Dendritic cell treated with granulocyte-macrophage colony-stimulating factor and Interleukin-4, amounts not matched to agents 40 ng/mL and 50 ng/mL, for 4 days (primary cell): ENCODE data around the gene MALRD1.

Experiments used
- H3K27ac Mint-ChIP-seq: one replicate; pipeline ENCODE4 v1.8.0; 2022; ENCODE audit warnings: mild to moderate bottlenecking, mixed read lengths
- H3K27me3 Mint-ChIP-seq: one replicate; pipeline ENCODE4 v1.8.0; 2022; ENCODE audit warnings: mild to moderate bottlenecking, mixed read lengths
- H3K36me3 Mint-ChIP-seq: one replicate; pipeline ENCODE4 v1.8.0; 2022; ENCODE audit warnings: low read depth, mixed read lengths
- H3K4me1 Mint-ChIP-seq: one replicate; pipeline ENCODE4 v1.8.0; 2022; ENCODE audit warnings: low read depth, mixed read lengths
- H3K4me3 Mint-ChIP-seq: one replicate; pipeline ENCODE4 v1.8.0; 2022; ENCODE audit warnings: mild to moderate bottlenecking, moderate library complexity, mixed read lengths
- H3K9me3 Mint-ChIP-seq: one replicate; pipeline ENCODE4 v1.8.0; 2022; ENCODE audit warnings: mixed read lengths
- intact Hi-C: fragments of 100-400 bp; cut with micrococcal nuclease; formaldehyde crosslinking; loops from one replicate; pipeline ENCODE4 v1.15.0; 2022

The MALRD1 gene

GRCh38 chr10:19299645-19300044 lies 251.0 kb downstream of the MALRD1 start:
- Mint-ChIP-seq H3K27me3 (no peaks in the 10 kb centered on the region), H3K36me3 (no peaks in the 10 kb centered on the region), H3K4me3 (no peak overlapping the region), H3K27ac (no peak overlapping the region), H3K9me3 (peaks cover 19% of the 10 kb centered on the region), H3K4me1 (no peaks in the 10 kb centered on the region)
- intact Hi-C loops = no loop called here

DNA sequence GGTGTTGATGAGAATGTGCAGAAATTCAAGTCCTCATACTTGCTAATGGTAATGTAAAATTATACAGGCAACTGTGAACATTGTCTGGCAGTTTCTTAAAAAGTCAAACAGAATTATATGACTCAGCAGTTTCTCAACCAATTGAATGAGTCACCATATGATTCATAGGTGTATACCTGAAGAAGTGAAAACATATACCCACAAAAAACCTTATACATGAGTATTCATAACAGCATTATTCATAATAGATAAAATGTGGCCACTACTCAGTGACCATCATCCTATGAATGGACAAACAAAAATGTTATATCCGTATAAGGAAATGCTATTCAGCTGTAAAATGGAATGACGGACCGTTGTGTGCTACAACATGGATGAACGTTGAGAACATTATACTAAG lies 253.5 kb downstream of the MALRD1 start:
- intact Hi-C loops = no loop called here
- H3K4me1 Mint-ChIP-seq = no peaks in the 10 kb centered on the region
- no peak overlapping the region for H3K4me3 Mint-ChIP-seq
- peaks cover 19% of the 10 kb centered on the region for H3K9me3 Mint-ChIP-seq
- no peak overlapping the region for H3K27ac Mint-ChIP-seq
- no peaks in the 10 kb centered on the region for H3K36me3 Mint-ChIP-seq
- no peaks in the 10 kb centered on the region for H3K27me3 Mint-ChIP-seq

DNA sequence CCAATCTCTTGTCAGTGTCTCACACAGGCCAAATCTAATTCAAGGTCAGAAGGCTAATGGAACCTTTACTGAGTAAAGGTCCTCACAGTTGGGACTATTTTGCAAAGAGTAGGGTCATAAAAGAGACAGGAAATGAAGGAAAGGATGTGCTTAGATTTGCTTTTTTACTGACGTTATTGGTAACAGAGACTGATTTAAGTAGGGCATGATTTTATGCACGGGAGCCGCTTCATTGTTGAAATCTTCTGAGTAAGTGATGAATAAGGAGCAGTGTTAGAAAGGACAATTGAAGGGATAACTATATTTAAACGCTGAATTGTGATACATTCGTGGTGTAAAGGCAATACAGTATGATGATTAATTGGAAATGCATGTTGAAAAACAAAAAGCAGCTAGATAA lies 261.5 kb downstream of the MALRD1 start:
- Mint-ChIP-seq H3K27me3 (no peaks in the 10 kb centered on the region), H3K4me1 (no peaks in the 10 kb centered on the region), H3K36me3 (no peaks in the 10 kb centered on the region), H3K27ac (no peak overlapping the region), H3K9me3 (no peaks in the 10 kb centered on the region), H3K4me3 (no peak overlapping the region)
- intact Hi-C loops = no loop called here

DNA sequence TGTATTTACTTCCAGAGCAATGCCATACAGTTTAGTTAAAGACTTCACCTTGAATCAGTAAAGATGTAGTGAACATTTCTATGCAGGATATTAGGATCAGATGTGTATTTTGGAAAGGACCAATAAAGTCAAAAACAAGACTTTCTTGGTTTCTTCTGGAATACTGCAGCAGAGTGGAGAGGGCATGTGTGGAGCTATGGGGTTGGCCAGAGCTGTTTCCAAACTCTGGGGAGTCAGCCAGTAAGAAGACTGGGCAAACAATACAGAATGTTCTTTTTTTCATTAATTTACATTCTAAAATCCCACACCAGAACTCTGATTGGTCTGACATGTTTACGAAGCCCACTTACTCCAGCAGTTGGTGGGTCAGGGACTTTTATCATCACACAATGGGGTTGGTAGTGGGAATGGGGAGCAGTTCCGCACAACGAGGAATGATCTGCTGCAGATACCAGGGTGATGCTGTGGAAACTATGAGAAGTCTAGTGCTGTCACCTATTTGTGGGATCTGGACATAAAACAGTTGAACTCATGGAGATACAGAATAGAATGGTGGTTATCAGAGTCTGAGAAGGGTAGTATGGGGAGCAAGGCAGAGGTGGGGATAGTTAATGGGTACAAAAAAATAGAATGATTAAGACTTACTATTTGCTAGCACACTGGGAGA lies 267.7 kb downstream of the MALRD1 start:
- intact Hi-C loops = no loop called here
- no peaks in the 10 kb centered on the region for H3K27me3 Mint-ChIP-seq
- H3K36me3 Mint-ChIP-seq = no peaks in the 10 kb centered on the region

GRCh38 chr10:19317952-19318351 lies 269.4 kb downstream of the MALRD1 start:
- Mint-ChIP-seq H3K9me3 (no peaks in the 10 kb centered on the region), H3K4me1 (no peaks in the 10 kb centered on the region), H3K27ac (no peak overlapping the region), H3K4me3 (no peak overlapping the region), H3K36me3 (no peaks in the 10 kb centered on the region), H3K27me3 (no peaks in the 10 kb centered on the region)
- intact Hi-C loops = no loop called here

More for the DNA sequence above, 267.7 kb downstream of the MALRD1 start:
- Mint-ChIP-seq H3K9me3 (no peaks in the 10 kb centered on the region), H3K27ac (no peak overlapping the region), H3K4me1 (no peaks in the 10 kb centered on the region), H3K4me3 (no peak overlapping the region)

DNA sequence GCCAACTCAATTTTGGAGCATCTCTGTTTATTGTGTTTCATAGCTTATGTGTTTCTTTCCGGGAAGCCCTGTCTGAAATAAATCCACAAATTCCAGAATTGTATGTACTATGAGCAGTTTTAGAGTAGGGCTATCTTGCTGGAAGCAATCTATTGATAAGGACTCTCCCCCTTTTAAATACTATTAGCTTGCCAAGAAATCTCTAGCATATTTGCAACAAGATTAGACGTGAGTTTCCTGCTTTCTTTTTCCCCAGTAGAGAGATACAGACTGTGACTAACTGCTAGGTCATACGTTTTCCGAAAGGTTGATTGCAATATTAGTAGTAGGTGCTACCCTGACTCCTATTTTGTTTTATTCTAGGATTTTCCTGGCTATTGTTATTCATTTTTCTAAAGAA lies 277.0 kb downstream of the MALRD1 start:
- no peaks in the 10 kb centered on the region for H3K9me3 Mint-ChIP-seq
- no peaks in the 10 kb centered on the region for H3K36me3 Mint-ChIP-seq
- H3K4me1 Mint-ChIP-seq = no peaks in the 10 kb centered on the region
- H3K27ac Mint-ChIP-seq = no peak overlapping the region
- no peaks in the 10 kb centered on the region for H3K27me3 Mint-ChIP-seq
- H3K4me3 Mint-ChIP-seq = no peak overlapping the region
- intact Hi-C loops = no loop called here

GRCh38 chr10:19328582-19328981 lies 280.0 kb downstream of the MALRD1 start:
- H3K4me1 Mint-ChIP-seq = no peaks in the 10 kb centered on the region
- H3K27me3 Mint-ChIP-seq = no peaks in the 10 kb centered on the region
- H3K27ac Mint-ChIP-seq = no peak overlapping the region
- H3K36me3 Mint-ChIP-seq = no peaks in the 10 kb centered on the region
- H3K9me3 Mint-ChIP-seq = no peaks in the 10 kb centered on the region
- no peak overlapping the region for H3K4me3 Mint-ChIP-seq
- intact Hi-C loops = no loop called here

DNA sequence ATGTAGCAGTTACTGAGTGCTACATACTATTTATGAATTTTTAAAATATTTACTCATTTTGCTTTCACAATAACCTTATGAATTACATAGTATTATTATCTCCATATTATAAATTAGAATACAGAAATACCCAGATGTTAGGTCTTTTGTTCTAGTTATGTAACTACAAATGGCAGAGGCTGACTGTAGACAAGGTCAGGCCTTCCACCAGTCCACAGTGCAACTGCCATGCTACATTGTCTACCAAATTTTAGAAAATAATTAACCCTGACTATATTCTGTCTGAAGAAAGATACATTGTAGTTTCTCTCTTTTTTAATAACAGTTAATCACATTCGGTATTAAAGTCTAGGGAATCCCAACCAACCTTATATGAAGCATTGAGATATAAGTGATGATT lies 280.9 kb downstream of the MALRD1 start:
- no peaks in the 10 kb centered on the region for H3K9me3 Mint-ChIP-seq
- H3K4me3 Mint-ChIP-seq = no peak overlapping the region
- no peaks in the 10 kb centered on the region for H3K36me3 Mint-ChIP-seq
- H3K4me1 Mint-ChIP-seq = no peaks in the 10 kb centered on the region
- no peak overlapping the region for H3K27ac Mint-ChIP-seq
- intact Hi-C loops = no loop called here
- H3K27me3 Mint-ChIP-seq = no peaks in the 10 kb centered on the region

- H3K27ac Mint-ChIP-seq = no peak overlapping the region
Measured at GRCh38 chr10:19332304-19332703, 283.7 kb downstream of the MALRD1 start.

GRCh38 chr10:19333631-19334030 lies 285.0 kb downstream of the MALRD1 start:
- Mint-ChIP-seq H3K4me3 (no peak overlapping the region), H3K36me3 (no peaks in the 10 kb centered on the region), H3K27ac (no peak overlapping the region), H3K4me1 (no peaks in the 10 kb centered on the region), H3K9me3 (no peaks in the 10 kb centered on the region), H3K27me3 (no peaks in the 10 kb centered on the region)
- intact Hi-C loops = no loop called here

More at GRCh38 chr10:19332304-19332703, 283.7 kb downstream of the MALRD1 start:
- Mint-ChIP-seq H3K9me3 (no peaks in the 10 kb centered on the region), H3K4me3 (no peak overlapping the region), H3K4me1 (no peaks in the 10 kb centered on the region), H3K36me3 (no peaks in the 10 kb centered on the region), H3K27me3 (no peaks in the 10 kb centered on the region)
- intact Hi-C loops = no loop called here

- H3K27me3 Mint-ChIP-seq = no peaks in the 10 kb centered on the region
- intact Hi-C loops = no loop called here
- no peaks in the 10 kb centered on the region for H3K9me3 Mint-ChIP-seq
- no peak overlapping the region for H3K27ac Mint-ChIP-seq
- no peak overlapping the region for H3K4me3 Mint-ChIP-seq
- no peaks in the 10 kb centered on the region for H3K36me3 Mint-ChIP-seq
- H3K4me1 Mint-ChIP-seq = no peaks in the 10 kb centered on the region
Measured at GRCh38 chr10:19347621-19348020, 299.0 kb downstream of the MALRD1 start.

GRCh38 chr10:19367176-19367575 lies 318.6 kb downstream of the MALRD1 start:
- Mint-ChIP-seq H3K27me3 (no peaks in the 10 kb centered on the region), H3K4me3 (no peak overlapping the region), H3K27ac (no peak overlapping the region), H3K36me3 (no peaks in the 10 kb centered on the region), H3K9me3 (no peaks in the 10 kb centered on the region), H3K4me1 (no peaks in the 10 kb centered on the region)
- intact Hi-C loops = no loop called here

GRCh38 chr10:19373988-19374387 lies 325.4 kb downstream of the MALRD1 start:
- Mint-ChIP-seq H3K27ac (no peak overlapping the region), H3K4me1 (no peaks in the 10 kb centered on the region), H3K27me3 (no peaks in the 10 kb centered on the region), H3K9me3 (no peaks in the 10 kb centered on the region), H3K4me3 (no peak overlapping the region), H3K36me3 (no peaks in the 10 kb centered on the region)
- intact Hi-C loops = no loop called here

GRCh38 chr10:19385846-19386450 lies 337.3 kb downstream of the MALRD1 start:
- intact Hi-C loops = no loop called here
- Mint-ChIP-seq H3K36me3 (no peaks in the 10 kb centered on the region), H3K4me3 (no peak overlapping the region), H3K27ac (no peak overlapping the region), H3K27me3 (no peaks in the 10 kb centered on the region), H3K9me3 (peaks cover 9% of the 10 kb centered on the region), H3K4me1 (no peaks in the 10 kb centered on the region)

DNA sequence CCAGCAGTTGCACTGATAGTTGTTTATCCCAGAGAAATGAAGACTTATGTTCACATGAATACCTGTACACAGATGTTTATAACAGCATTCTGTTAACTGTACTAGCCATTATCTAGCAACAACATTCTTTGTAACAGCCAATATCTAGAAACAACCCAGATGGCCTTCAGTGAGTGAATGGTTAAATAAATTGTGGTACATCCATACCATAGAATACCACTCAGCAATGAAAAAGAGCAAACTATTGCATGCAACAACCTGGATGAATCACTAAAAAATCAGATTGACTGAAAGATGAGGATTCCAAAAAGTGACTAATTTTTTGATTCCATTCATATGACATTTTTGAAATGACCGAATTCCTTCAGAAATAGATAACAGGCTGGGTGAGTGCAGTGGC lies 360.3 kb downstream of the MALRD1 start:
- Mint-ChIP-seq H3K27ac (no peak overlapping the region), H3K36me3 (no peaks in the 10 kb centered on the region), H3K4me3 (no peak overlapping the region), H3K4me1 (no peaks in the 10 kb centered on the region), H3K27me3 (no peaks in the 10 kb centered on the region), H3K9me3 (no peaks in the 10 kb centered on the region)
- intact Hi-C loops = no loop called here
